HG03108 (cell line): ENCODE measurements around the gene SYNGAP1.

ENCODE experiments used
- ATAC-seq: cut with Tn5 transposase; IDR thresholded peaks from one replicate; pipeline ENCODE4 v1.9.1; 2021; ENCODE audit warnings: moderate library complexity; ENCODE audit not compliant: unreplicated experiment

Gene SYNGAP1

GRCh38 chr6:33434961-33435360 is 15.1 kb downstream of the SYNGAP1 start:
- ATAC-seq = no peak

GRCh38 chr6:33437666-33438065 is 17.8 kb downstream of the SYNGAP1 start:
- no peak for ATAC-seq

GRCh38 chr6:33438978-33439594 is 19.2 kb downstream of the SYNGAP1 start:
- no peak for ATAC-seq

- no peak for ATAC-seq
Measured at GRCh38 chr6:33439956-33440648, 20.2 kb downstream of the SYNGAP1 start.

- no peak for ATAC-seq
Measured at GRCh38 chr6:33440649-33441309, 20.9 kb downstream of the SYNGAP1 start.

GRCh38 chr6:33441457-33441856 is 21.6 kb downstream of the SYNGAP1 start:
- no peak for ATAC-seq

- ATAC-seq = no peak
Measured at GRCh38 chr6:33442283-33442682, 22.4 kb downstream of the SYNGAP1 start.

- ATAC-seq = no peak
Measured at GRCh38 chr6:33443025-33443424, 23.2 kb downstream of the SYNGAP1 start.

- ATAC-seq = no peak
Measured at GRCh38 chr6:33443619-33444504, 24.0 kb downstream of the SYNGAP1 start.

- ATAC-seq = no peak
Measured at GRCh38 chr6:33445119-33445603, 25.3 kb downstream of the SYNGAP1 start.

- no peak for ATAC-seq
Measured at GRCh38 chr6:33446356-33446755, 26.5 kb downstream of the SYNGAP1 start.

GRCh38 chr6:33450434-33450833 is 30.6 kb downstream of the SYNGAP1 start:
- no peak for ATAC-seq

GRCh38 chr6:33451606-33452005 is 31.7 kb downstream of the SYNGAP1 start:
- ATAC-seq = no peak

- no peak for ATAC-seq
Measured at GRCh38 chr6:33452496-33452895, 32.6 kb downstream of the SYNGAP1 start.

- no peak for ATAC-seq
Measured at GRCh38 chr6:33453393-33454008, 33.6 kb downstream of the SYNGAP1 start.

- ATAC-seq = peak; percentile 98
Measured at GRCh38 chr6:33454009-33454946, 34.4 kb downstream of the SYNGAP1 start, which contains the start of gene ZBTB9. TSS of gene ZBTB9 (plus strand) at chr6:33454576. CDS start at chr6:33455101, 525 bp downstream.

- ATAC-seq = no peak
Measured at GRCh38 chr6:33455051-33455450, 35.2 kb downstream of the SYNGAP1 start.

GRCh38 chr6:33456156-33456555 is 36.3 kb downstream of the SYNGAP1 start:
- no peak for ATAC-seq

GRCh38 chr6:33458676-33459075 is 38.8 kb downstream of the SYNGAP1 start:
- ATAC-seq = no peak
